Measurements from ENCODE around the gene C13orf46.

C13orf46 gene

DNA sequence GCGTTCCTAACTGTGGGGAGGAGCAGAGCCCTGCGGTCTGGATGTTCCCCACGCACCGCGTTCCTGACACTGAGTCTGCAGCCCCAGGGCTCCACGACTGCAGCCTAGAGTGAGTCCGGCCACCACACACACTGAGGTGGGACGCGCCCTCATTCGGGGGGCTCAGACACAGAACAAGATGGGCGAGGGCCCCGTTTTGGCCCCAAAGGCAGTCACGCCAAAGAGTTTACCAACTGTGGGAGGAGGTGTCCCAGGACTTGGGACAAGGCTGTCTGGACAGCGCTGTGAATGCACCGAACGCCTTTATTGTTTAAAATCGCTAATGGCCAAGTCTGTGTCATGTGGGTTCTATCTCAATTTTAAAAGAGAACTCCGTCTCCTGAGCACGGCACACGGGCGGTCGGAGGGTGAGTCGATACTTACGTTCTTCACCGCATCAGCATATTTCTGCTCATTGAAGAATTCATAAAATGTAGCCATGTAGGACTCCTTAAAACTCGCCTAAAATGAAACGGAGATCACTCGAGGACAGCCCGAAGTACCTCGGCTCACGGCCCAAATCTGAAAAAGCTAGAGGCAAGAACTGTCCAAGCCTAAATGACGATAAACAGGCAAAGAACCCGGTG is 35.2 kb upstream of the C13orf46 start:
- H3K4me3 ChIP-seq (ENCODE audit: low read length), result no peak overlapping the region
- H3K9ac ChIP-seq (ENCODE audit: low read length), result no peak overlapping the region
- H3K27me3 ChIP-seq (replicated peaks; ENCODE audit: control insufficient read depth, insufficient read depth, low read length), result no peaks in the 10 kb centered on the region
- no peaks in the 10 kb centered on the region for H3K9me3 ChIP-seq (ENCODE audit: control insufficient read depth, low read length)
- no peak for DNase-seq (ENCODE audit: low read depth)
- peaks cover 48% of the 10 kb centered on the region for H3K36me3 ChIP-seq (ENCODE audit: control insufficient read depth, insufficient read depth, low read length, severe bottlenecking)
- peaks cover 3% of the 10 kb centered on the region for H3K4me1 ChIP-seq (ENCODE audit: control insufficient read depth, insufficient read depth, low read length)

DNA sequence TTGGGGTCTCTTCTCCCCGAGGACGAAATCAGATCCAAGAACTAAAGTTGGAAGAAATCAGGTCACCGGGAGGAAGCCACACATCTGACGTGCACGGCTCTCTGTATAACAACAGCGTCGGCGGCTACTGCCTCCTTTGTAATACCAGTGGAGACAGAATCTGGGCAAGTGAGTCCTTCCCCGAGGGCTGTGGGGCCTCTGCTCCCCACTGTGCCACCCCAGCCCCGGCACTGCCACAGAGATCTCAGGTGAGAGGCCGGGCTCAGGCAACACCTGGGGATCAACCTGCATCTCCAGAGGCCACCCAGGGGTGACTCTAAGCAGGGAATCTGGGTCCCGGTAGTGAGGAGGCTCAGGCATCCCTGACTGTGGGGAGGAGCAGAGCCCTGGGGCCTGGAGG is 33.7 kb upstream of the C13orf46 start:
- Histone ChIP-seq H3K4me1 (ENCODE audit: control insufficient read depth, insufficient read depth, low read length) (peaks cover 3% of the 10 kb centered on the region), H3K36me3 (ENCODE audit: control insufficient read depth, insufficient read depth, low read length, severe bottlenecking) (peaks cover 51% of the 10 kb centered on the region), H3K9ac (ENCODE audit: low read length) (no peak overlapping the region), H3K27me3 (replicated peaks; ENCODE audit: control insufficient read depth, insufficient read depth, low read length) (no peaks in the 10 kb centered on the region), H3K9me3 (ENCODE audit: control insufficient read depth, low read length) (no peaks in the 10 kb centered on the region), H3K4me3 (ENCODE audit: low read length) (no peak overlapping the region)
- DNase-seq (ENCODE audit: low read depth), result no peak

DNA sequence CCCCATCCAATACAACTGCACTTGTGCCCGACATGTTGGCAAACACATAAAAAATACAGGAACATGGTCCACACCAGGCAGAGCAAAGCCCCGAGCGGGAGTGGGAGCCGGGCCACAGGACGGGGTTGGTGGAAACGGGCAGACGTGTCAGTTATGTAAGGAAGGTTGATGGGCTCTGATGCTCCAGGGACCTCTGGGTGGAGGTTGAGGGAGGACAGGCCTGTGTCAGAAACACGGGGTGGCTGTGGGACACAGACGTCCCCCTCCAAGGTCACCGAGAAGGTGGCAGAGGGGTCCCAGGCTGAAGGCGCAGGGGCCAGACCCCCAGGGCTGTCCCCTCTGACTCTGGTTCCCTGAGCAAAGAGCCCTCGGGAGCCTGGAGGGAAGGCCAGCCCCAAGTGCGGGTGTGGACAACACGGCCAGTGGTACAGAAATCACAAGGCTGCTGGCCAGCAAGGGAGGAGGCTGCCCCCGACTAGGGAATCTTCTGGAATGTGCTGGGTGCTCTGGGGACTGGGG is 31.4 kb upstream of the C13orf46 start:
- peaks cover 3% of the 10 kb centered on the region for H3K4me1 ChIP-seq (ENCODE audit: control insufficient read depth, insufficient read depth, low read length)

DNA sequence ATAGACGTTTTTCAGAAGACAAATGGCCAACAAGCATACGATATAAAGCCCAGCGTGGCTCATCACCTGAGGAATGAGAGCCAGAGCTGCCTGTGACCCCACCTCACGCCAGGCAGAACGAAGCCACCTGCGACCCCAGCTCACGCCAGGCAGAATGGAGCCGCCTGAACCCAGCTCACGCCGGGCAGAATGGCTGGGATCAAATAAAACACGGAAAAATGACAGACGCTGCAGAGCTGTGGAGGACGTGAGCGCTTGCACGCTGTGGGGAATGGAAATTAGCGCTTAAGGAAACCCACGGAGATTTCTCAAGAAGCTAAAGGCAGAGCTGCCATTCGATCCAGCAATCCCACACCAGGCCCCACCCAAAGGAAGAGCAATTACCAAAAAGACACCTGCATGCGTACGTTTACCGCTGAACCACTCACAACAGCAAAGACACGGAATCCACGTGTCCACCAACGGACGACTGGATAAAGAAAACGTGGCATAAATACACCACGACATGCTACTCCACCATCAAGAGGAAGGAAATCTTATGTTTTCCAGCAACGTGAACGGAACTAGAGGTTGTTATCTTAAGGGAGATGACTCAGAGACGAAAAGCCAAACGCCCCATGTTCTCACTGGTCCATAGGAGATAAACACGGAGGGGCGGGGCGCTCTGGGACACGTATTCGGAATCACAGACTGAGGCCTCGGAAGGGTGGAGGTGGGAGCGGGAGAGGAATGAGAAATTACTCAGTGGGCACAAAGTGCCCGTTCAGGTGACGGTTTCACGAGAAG is 30.7 kb upstream of the C13orf46 start:
- Histone ChIP-seq H3K27me3 (replicated peaks; ENCODE audit: control insufficient read depth, insufficient read depth, low read length) (no peaks in the 10 kb centered on the region), H3K4me3 (ENCODE audit: low read length) (no peak overlapping the region), H3K36me3 (ENCODE audit: control insufficient read depth, insufficient read depth, low read length, severe bottlenecking) (peaks cover 49% of the 10 kb centered on the region), H3K9me3 (ENCODE audit: control insufficient read depth, low read length) (no peaks in the 10 kb centered on the region), H3K9ac (ENCODE audit: low read length) (no peak overlapping the region), H3K4me1 (ENCODE audit: control insufficient read depth, insufficient read depth, low read length) (peaks cover 3% of the 10 kb centered on the region)
- no peak for DNase-seq (ENCODE audit: low read depth)

More for the DNA sequence above, 31.4 kb upstream of the C13orf46 start:
- no peak for DNase-seq (ENCODE audit: low read depth)
- Histone ChIP-seq H3K9ac (ENCODE audit: low read length) (peak overlapping the region; percentile 5), H3K9me3 (ENCODE audit: control insufficient read depth, low read length) (no peaks in the 10 kb centered on the region), H3K4me3 (ENCODE audit: low read length) (no peak overlapping the region), H3K27me3 (replicated peaks; ENCODE audit: control insufficient read depth, insufficient read depth, low read length) (no peaks in the 10 kb centered on the region), H3K36me3 (ENCODE audit: control insufficient read depth, insufficient read depth, low read length, severe bottlenecking) (peaks cover 53% of the 10 kb centered on the region)

DNA sequence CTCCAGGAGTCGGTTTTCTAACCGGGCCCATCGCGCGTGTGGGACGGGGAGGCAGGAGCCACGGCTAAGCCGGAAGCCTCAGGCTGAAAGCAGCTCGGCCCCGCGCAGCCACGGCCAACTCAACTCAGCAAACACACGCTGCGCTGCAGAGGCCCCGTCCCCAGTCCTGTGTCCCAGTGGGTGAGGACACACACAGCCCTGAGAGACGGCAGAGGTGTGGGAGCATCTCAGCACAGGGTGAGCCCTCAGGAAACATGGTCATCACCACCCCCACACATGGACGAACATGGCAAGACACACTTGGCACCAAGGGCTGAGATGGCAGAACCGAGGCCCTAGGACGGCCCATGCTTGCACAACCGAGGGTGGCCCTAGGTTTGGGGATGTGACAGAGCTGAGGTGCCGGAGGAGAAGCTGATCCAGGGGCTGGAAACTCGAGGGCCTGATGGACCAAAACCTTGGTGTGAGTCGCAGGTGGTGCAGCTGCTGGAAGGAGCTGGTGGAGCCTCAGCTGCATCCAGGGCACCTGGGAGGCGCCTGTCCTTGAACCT is 29.0 kb upstream of the C13orf46 start:
- no peak overlapping the region for H3K9ac ChIP-seq (ENCODE audit: low read length)
- H3K36me3 ChIP-seq (ENCODE audit: control insufficient read depth, insufficient read depth, low read length, severe bottlenecking), result peaks cover 49% of the 10 kb centered on the region
- H3K4me1 ChIP-seq (ENCODE audit: control insufficient read depth, insufficient read depth, low read length), result peaks cover 14% of the 10 kb centered on the region
- no peak overlapping the region for H3K4me3 ChIP-seq (ENCODE audit: low read length)
- H3K27me3 ChIP-seq (replicated peaks; ENCODE audit: control insufficient read depth, insufficient read depth, low read length), result no peaks in the 10 kb centered on the region
- no peaks in the 10 kb centered on the region for H3K9me3 ChIP-seq (ENCODE audit: control insufficient read depth, low read length)
- DNase-seq (ENCODE audit: low read depth), result no peak

DNA sequence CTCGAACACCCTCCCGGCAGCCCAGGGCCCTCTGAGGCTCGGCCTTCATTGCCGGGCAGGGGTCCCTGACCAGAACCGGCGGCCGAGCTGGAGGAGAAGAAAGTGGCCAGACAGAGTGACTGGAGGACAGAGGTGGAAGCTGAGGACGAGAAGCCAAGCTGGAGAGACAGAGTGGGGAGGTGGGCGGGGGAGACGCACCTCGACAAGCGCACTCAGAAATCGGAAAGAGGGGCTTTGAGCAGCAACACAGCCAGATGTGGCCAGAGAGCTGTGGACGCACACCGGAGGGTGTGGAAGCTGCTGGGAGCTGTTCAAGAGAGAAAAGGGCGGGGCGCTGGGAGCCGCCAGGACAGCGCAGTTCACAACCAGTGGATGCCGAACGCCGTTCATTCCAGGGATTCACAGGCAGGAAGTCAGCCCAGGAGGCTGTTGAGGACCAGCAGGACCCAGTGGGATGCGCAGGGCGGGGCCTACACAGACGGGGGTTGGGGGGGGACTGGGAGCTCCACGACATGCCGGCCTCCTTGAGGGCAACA is 28.2 kb upstream of the C13orf46 start:
- peaks cover 16% of the 10 kb centered on the region for H3K4me1 ChIP-seq (ENCODE audit: control insufficient read depth, insufficient read depth, low read length)
- no peaks in the 10 kb centered on the region for H3K27me3 ChIP-seq (replicated peaks; ENCODE audit: control insufficient read depth, insufficient read depth, low read length)
- H3K36me3 ChIP-seq (ENCODE audit: control insufficient read depth, insufficient read depth, low read length, severe bottlenecking), result peaks cover 47% of the 10 kb centered on the region
- no peaks in the 10 kb centered on the region for H3K9me3 ChIP-seq (ENCODE audit: control insufficient read depth, low read length)
- no peak for DNase-seq (ENCODE audit: low read depth)
- no peak overlapping the region for H3K9ac ChIP-seq (ENCODE audit: low read length)
- no peak overlapping the region for H3K4me3 ChIP-seq (ENCODE audit: low read length)

DNA sequence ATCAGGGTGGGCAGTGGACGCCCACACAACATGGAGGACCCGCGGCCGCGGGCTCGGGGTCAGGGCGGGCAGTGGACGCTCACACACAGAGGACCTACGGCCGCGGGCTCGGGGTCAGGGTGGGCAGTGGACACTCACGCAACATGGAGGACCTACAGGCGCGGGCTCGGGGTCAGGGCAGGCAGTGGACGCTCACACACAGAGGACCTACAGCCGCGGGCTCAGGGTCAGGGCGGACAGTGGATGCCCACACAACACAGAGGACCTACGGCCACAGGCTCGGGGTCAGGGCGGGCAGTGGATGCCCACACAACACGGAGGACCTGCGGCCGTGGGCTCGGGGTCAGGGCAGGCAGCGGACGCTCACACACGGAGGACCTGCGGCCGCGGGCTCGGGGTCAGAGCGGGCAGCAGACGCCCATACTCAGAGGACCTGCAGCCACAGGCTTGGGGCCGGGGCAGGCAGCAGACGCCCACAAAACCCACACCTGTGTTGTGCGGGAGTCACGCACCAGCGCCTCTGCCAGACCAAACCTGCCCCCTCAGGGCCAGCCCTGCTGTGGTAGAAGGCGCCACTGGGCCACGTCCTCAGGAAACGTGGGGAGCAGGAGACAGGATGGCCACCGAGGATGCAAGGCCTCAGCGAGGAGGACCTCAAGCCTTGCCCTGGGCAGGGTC is 27.6 kb upstream of the C13orf46 start:
- Histone ChIP-seq H3K9me3 (ENCODE audit: control insufficient read depth, low read length) (no peaks in the 10 kb centered on the region), H3K27me3 (replicated peaks; ENCODE audit: control insufficient read depth, insufficient read depth, low read length) (no peaks in the 10 kb centered on the region), H3K9ac (ENCODE audit: low read length) (no peak overlapping the region), H3K4me1 (ENCODE audit: control insufficient read depth, insufficient read depth, low read length) (peaks cover 16% of the 10 kb centered on the region), H3K36me3 (ENCODE audit: control insufficient read depth, insufficient read depth, low read length, severe bottlenecking) (peaks cover 53% of the 10 kb centered on the region), H3K4me3 (ENCODE audit: low read length) (no peak overlapping the region)
- DNase-seq (ENCODE audit: low read depth), result no peak

DNA sequence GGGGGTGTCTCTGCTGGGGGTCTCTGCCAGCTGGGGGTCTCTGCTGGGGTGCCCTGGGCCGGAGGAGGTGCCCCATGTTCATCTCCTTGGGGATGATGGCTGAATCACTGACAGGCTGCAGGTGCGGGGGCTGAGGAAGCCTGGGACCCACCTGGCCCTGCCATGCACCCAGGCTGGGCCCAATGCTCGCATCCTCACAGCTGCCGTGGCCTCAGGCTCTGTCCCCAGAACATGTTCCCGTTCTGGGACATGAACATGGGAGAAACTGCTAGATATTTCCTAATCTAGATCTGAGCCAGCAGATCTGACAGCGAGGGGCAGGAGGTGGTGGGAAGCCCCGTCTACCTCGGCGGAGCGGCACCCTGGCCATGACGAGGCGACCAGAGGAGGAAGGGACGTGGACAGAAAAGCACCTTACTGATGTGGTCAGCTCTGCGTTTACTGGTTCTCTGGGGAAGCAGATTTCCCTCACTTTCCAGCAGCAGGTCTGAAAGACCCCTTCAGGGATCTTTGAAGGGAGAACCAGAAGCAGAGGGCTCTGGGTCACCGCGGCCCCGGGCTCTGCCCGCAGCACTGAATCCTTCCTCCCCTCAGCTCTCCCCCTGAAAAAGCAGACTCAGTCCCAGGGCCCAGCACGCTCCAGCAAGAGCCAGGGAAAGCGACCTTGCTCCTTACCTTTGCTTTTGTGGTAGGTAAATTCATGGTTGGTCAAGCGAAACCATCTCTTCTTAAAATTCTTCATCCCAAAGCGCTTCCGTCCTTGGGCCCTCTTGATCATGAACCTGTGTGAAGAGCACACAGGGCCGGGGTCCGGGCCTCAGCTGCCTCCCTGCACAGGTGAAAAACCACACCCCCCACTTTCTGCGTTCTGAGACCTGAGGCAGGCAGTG is 26.5 kb upstream of the C13orf46 start:
- H3K4me3 ChIP-seq (ENCODE audit: low read length), result no peak overlapping the region
- H3K9me3 ChIP-seq (ENCODE audit: control insufficient read depth, low read length), result no peaks in the 10 kb centered on the region
- H3K9ac ChIP-seq (ENCODE audit: low read length), result no peak overlapping the region
- no peak for DNase-seq (ENCODE audit: low read depth)
- H3K4me1 ChIP-seq (ENCODE audit: control insufficient read depth, insufficient read depth, low read length), result peaks cover 16% of the 10 kb centered on the region
- peaks cover 58% of the 10 kb centered on the region for H3K36me3 ChIP-seq (ENCODE audit: control insufficient read depth, insufficient read depth, low read length, severe bottlenecking)
- H3K27me3 ChIP-seq (replicated peaks; ENCODE audit: control insufficient read depth, insufficient read depth, low read length), result no peaks in the 10 kb centered on the region

DNA sequence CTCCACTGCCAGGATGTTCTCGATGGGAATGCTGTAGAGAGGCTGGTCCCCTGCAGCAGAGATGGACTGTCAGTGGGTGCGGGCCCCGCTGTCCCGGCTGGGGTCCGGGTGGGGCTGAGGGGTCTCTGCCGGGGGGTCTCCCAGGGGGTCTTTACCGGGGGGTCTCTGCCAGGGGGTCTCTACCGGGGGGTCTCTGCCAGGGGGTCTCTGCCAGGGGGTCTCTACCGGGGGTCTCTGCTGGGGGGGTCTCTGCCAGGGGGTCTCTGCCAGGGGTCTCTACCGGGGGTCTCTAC is 25.7 kb upstream of the C13orf46 start:
- Histone ChIP-seq H3K4me1 (ENCODE audit: control insufficient read depth, insufficient read depth, low read length) (peaks cover 17% of the 10 kb centered on the region), H3K36me3 (ENCODE audit: control insufficient read depth, insufficient read depth, low read length, severe bottlenecking) (peaks cover 58% of the 10 kb centered on the region), H3K9me3 (ENCODE audit: control insufficient read depth, low read length) (no peaks in the 10 kb centered on the region), H3K27me3 (replicated peaks; ENCODE audit: control insufficient read depth, insufficient read depth, low read length) (no peaks in the 10 kb centered on the region), H3K9ac (ENCODE audit: low read length) (no peak overlapping the region), H3K4me3 (ENCODE audit: low read length) (no peak overlapping the region)
- DNase-seq (ENCODE audit: low read depth), result no peak

DNA sequence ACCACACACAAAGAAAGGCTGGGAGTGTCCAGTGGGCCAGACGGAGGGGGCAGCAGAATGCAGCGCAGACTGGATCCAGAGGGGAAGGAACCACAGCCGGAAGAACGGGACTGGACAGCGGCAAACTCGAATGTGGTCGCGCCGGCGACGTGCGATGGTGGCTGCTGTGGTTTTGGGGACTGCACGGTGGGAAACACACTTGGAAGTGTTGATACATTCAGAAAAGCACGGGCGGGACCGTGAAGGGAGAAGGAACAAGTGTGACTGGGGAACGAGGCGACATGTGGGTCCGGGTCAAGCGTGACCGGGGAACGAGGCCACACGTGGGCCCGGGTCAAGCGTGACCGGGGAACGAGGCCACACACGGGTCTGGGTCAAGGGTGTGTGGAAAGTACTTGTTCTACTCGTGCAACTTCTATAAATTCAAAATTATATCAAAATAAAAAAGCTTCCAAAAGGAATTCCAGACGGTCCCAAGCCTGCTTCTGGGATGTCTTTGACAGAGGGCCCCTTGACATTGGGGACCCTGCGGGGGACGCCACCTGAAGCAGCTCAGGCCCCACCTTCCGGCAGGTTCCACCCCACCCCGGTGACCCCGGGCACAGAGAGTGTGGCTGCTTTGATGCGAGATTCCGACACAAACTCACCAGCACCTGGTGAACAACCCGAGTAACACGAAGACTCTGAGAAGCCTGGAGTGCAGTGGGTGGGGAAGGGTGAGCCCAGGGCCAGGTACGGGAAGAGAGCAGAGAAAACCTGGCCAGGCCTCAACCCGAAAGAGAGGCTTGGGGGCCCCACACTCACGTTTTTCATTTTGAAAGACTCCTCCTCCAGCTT is 25.1 kb upstream of the C13orf46 start:
- H3K9ac ChIP-seq (ENCODE audit: low read length), result no peak overlapping the region
- H3K36me3 ChIP-seq (ENCODE audit: control insufficient read depth, insufficient read depth, low read length, severe bottlenecking), result peaks cover 63% of the 10 kb centered on the region
- no peak overlapping the region for H3K4me3 ChIP-seq (ENCODE audit: low read length)
- H3K9me3 ChIP-seq (ENCODE audit: control insufficient read depth, low read length), result no peaks in the 10 kb centered on the region
- H3K4me1 ChIP-seq (ENCODE audit: control insufficient read depth, insufficient read depth, low read length), result peaks cover 17% of the 10 kb centered on the region
- no peak for DNase-seq (ENCODE audit: low read depth)
- H3K27me3 ChIP-seq (replicated peaks; ENCODE audit: control insufficient read depth, insufficient read depth, low read length), result no peaks in the 10 kb centered on the region
